ENCODE measurements around the gene PRKRA.

- no peak for TF ChIP-seq CTCF (IDR thresholded peaks at IDR 0.05)
- TF ChIP-seq POLR2A (IDR thresholded peaks at IDR 0.05), result no peak
Observed at GRCh38 chr2:178391701-178392100, 59.3 kb downstream of the PRKRA start.

Measured in testis (tissue), 2 donors.